ENCODE data around the gene PPIL6.

Gene PPIL6

DNA sequence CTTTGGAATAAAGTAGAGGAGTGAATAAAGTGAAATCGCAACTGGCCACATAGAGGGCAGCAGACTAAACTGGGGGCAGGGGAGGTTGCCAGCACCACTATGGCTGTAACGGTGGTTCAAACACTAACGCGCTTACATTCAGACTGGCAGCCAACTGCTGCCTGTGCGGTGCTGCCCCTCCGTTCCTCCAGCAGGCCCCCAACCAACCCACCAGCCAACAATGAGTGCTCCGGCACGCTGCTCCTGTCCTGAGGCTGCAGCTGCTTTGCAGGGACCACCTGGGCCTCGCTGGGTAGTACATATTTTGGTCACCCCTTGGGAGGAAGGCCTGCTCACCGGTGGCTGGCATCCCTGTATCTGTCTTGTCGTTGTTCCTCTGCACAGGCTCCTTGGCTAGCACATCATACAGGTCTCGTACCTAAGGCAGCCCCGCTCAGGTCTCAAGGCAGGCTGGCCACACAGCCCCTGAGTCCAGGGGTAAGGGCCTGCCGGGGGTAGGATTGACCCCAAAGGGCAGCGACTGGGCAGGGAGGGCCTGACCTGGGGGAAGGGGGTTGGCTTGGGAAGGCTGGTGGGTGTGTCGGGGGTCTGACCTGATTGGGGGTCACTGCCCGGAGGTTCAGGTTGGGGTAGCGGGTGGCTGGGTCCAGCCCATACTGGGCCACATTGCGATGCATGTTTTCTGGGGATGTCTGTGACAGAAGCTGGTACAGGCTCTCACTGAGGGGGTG lies 8.8 kb upstream of the PPIL6 start:
- DNase-seq: no peak

- no peak for DNase-seq
Measured at GRCh38 chr6:109448615-109449014, 8.2 kb upstream of the PPIL6 start.

DNA sequence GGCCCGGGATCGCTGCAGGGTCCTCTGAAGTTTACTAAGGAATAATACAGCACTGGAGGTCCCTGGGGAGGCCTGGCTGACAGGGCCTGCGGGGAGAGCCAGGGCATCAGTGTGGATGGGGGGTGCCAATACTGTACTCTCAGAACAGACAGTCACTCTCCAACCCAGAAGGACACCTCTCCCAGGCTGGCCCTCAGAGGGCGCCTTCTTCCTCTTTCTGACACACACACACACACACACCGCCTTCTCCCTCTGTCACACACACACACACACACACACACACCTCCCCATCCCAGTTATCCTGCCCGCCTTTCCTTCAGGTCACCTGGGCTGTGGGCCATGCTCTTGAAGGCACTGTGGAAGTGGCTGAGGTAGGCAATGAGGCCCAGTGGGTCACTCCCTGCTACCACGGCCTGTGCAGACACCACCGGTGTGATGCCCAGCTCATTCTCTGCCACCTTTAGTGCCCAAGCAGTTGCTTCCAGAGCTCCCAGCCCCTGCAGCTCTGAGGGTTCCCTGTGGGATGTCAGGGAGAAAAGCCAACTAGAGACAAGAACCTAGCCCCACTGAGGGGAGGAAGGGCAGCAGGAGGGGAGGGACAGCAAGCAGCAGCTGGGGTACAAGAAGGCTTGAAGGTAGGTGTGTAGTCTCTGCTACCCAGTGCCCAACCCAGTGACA lies 7.6 kb upstream of the PPIL6 start:
- DNase-seq: no peak

- DNase-seq: no peak
Measured at GRCh38 chr6:109447087-109447486, 6.7 kb upstream of the PPIL6 start.

GRCh38 chr6:109446541-109446940 lies 6.1 kb upstream of the PPIL6 start:
- no peak for DNase-seq

DNA sequence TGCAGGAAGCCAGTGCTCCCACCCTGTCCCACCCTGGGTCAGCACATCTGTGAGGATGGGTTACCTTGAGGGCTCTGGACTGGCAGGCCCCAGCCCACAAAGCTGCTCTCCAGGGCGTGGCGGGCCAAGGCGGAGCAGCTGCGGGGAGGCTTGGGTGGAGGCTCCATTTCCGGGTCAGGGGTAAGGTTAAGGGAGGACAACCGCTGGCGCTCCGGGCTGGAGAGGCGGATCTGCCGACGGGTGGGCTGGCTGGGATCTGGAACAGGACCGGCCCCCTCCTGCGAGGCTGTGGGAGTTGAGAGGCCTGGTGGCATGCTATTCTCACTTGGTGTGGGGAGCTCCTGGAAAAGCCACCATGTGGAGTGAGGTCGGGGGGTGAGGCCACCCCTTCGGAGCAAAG lies 5.6 kb upstream of the PPIL6 start:
- no peak for DNase-seq

- DNase-seq: no peak
Measured at GRCh38 chr6:109445382-109445781, 5.0 kb upstream of the PPIL6 start.

GRCh38 chr6:109443425-109443950 lies 3.1 kb upstream of the PPIL6 start:
- no peak for DNase-seq

GRCh38 chr6:109442393-109442924 lies 2.0 kb upstream of the PPIL6 start:
- DNase-seq: no peak

GRCh38 chr6:109441069-109441816 lies 815 bp upstream of the PPIL6 start:
- DNase-seq: peak; percentile 30

- DNase-seq: no peak
Measured at GRCh38 chr6:109436041-109436440, 4.4 kb downstream of the PPIL6 start.

DNA sequence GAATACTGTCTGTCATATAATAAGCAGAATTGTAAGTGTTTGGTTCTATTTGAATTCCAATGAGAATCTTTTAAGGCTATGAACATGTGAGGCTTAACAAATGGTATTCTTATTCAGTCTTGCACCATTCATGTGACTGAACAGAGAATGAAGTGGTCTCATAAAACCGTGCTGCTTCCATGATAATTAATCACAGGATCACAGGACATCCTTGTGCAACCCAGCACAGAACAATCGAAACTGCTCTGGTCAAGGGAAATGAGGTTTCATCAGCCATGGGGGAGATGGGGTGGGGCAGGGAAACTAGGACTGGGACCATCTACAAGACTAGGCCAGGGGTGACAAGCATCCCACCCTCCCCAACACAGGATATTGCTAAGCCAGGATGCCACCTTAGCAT lies 6.0 kb downstream of the PPIL6 start:
- no peak for DNase-seq

DNA sequence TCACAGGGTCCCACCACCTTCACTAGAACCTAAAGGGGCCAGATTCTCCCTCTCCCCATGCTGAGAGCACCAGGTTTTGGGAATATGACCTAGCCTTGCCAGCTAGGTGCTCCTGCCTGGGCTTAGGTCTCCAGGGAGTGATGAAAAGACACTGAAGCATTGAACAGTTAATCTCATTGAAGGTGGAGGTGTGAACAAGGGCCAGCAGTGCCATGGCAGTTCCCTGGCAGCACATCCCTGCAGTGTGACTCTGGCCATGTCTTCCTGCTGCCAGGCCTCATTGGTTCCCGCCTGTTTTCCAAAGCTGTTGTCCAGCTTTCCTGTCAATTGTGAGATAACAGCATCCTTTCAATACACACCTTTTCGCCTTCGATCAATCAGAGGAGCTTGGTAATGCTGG lies 10.9 kb downstream of the PPIL6 start:
- no peak for DNase-seq

DNA sequence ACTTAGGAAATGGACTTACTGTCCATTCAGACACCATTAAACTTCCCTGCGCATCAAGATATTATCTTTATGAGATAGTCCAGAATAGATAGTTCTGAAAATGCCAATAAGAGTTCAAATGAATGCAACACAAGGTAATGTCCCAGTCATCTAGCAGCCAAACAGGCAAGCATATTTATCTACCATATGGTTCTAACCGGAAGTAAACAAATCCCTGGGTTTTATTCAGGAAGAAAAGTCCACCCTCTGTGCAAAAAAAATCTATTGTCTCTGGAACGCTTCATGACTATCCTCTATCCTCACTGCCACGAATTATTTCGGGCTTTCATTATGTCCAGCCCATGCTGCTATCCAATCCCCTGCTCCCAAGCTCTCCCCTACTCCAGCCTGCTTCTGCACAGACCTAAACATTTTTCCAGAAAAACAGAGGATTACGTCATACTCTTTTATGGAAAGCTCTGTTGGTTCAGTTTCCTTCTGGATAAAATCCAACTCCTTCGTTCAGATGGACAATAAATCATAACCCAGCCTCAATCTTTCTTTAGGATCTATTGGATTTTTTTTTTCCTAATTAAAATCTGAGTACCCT lies 11.4 kb downstream of the PPIL6 start:
- no peak for DNase-seq

DNA sequence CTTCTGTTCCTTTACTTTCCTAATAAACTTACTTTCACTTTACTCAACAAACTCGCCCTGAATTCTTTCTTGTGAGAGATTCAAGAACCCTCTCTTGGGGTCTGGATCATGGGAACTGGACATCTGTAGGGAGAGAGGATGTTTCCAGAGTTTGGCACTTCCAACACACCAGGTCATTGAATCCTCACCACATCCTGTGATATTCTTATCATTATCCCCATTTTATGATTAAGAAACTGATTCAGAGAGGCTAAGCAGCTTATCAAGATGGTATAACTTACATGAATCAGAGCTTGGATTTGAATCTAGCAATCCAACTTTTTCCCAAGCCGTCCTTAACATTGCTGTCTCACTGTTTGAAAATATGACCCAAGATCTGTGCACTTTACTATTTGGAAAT lies 15.5 kb downstream of the PPIL6 start:
- no peak for DNase-seq

DNA sequence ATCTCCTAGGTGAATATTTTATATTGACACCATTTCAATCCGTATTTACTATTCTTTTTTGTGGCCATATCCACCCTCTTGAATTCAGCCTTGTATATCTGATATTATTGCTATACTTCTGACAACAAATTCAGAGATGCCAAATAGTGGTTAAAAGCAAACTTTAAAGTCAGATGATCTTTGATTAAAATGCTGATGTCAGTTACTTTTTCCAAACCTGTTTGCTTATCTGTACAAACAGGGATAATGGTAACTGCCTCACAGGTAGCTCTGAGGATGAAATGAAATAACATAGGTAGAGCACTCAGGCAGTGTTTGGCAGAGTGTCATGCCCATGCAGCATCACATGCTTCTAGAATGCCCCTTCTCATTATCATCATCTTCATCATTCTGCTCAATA lies 19.2 kb downstream of the PPIL6 start:
- DNase-seq: no peak

- DNase-seq: no peak
Measured at GRCh38 chr6:109420751-109421150, 19.7 kb downstream of the PPIL6 start.

DNA sequence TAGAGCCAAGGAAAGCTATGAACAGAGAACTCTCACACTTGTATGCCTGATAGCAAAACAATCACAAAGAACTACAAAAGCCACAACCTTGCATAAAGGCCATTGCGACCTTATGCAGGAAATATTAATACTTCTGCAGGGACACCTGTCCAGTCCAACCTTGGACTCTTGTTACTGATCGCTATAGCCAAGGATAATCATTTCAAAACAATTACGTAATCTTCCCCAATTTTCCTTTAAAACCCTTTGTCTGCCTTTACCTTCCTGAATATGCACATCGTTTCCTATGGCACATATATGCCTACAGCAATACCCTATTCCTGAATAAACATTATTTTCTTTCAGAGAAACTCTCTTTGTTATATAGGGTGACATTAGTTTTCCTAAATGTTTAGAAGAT lies 22.8 kb downstream of the PPIL6 start:
- no peak for DNase-seq

GRCh38 chr6:109411034-109411433 lies 29.4 kb downstream of the PPIL6 start:
- DNase-seq: no peak

GRCh38 chr6:109406196-109406595 lies 34.2 kb downstream of the PPIL6 start:
- DNase-seq: no peak

- DNase-seq: no peak
Measured at GRCh38 chr6:109397020-109397419, 43.4 kb downstream of the PPIL6 start.

- no peak for DNase-seq
Measured at GRCh38 chr6:109396046-109396718, 44.2 kb downstream of the PPIL6 start.

- no peak for DNase-seq
Measured at GRCh38 chr6:109393886-109394281, 46.5 kb downstream of the PPIL6 start.

Data from DMS79 (cell line).